ENCODE data around the gene PGBD5. TPM values are rescaled to one million over a fixed set of nuclear protein-coding genes. Genes with fewer than 3 reads are reported as not detected.

The PGBD5 gene
- total RNA-seq, 1 donor, result not detected

DNA sequence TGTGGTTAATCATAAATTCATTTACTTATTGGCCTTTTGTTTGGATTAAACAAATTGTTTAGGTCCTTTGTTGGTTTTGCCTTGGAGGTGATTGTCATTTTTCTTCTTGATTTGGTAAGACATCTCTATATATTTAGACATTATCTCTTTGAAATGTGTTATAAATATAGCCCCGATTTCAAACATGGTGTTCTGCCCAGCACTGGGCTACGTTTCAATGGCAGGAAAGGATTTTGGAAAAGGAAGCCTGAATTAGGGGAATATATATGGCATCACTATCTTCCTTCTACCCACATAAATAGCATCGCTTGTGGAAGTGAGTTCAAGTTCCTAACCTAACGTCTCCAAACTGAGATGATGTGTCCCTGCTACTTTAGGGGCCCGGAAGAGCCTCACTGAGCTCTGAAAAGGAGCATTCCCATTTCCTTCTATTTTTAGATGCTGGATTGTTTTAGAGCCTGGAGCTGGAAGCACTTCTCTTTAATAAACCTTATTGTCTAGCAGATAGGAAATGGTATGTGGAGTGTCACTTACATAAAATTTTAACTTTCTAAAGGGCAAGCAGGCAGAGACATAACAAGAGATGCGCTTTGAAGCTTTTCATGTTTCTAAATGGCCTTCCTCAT, 39.4 kb downstream of the PGBD5 start:
- TF ChIP-seq, protein P1, sequence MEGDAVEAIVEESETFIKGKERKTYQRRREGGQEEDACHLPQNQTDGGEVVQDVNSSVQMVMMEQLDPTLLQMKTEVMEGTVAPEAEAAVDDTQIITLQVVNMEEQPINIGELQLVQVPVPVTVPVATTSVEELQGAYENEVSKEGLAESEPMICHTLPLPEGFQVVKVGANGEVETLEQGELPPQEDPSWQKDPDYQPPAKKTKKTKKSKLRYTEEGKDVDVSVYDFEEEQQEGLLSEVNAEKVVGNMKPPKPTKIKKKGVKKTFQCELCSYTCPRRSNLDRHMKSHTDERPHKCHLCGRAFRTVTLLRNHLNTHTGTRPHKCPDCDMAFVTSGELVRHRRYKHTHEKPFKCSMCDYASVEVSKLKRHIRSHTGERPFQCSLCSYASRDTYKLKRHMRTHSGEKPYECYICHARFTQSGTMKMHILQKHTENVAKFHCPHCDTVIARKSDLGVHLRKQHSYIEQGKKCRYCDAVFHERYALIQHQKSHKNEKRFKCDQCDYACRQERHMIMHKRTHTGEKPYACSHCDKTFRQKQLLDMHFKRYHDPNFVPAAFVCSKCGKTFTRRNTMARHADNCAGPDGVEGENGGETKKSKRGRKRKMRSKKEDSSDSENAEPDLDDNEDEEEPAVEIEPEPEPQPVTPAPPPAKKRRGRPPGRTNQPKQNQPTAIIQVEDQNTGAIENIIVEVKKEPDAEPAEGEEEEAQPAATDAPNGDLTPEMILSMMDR (IDR thresholded peaks at IDR 0.05; ENCODE audit: insufficient read depth, low read depth, low read length), result no peak
- no peak for DNase-seq (ENCODE audit: low read depth)

DNA sequence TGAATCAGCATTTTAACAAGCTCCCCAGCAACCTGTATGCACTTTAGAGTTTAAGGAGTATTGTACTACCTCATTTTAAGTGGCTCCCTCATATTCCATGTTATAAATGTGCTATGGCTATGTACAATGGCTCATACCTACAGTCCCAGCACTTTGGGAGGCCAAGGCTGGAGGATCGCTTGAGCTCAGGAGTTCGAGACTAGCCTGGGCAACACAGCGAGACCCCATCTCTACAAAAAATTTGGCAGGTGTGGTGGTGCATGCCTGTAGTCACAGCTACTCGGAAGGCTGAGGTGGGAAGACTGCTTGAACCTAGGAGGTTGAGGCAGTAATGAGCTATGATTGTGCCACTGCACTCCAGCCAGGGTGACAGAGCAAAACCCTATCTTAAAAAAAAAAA, 40.2 kb downstream of the PGBD5 start:
- TF ChIP-seq, protein P1 (IDR thresholded peaks at IDR 0.05; ENCODE audit: insufficient read depth, low read depth, low read length), result no peak
- H3K4me3 ChIP-seq (ENCODE audit: low read depth, low read length), result no peak overlapping the region
- DNase-seq (ENCODE audit: low read depth), result no peak

More for the DNA sequence above, 39.4 kb downstream of the PGBD5 start:
- no peak overlapping the region for H3K4me3 ChIP-seq (ENCODE audit: low read depth, low read length)

DNA sequence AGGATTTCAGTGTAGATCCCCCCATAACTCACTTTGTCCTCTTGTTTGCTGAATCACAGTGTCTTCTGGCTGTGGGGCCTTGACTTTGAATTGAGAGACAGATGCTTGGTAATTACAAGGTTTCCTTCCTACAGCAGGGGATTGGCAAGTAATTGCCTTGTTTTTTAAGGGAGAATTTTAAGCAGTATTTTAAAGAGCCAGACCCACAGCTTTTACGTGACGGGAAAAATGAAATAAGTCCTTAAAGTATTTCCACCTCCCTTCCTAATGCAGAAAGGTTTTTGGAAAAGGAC, 41.0 kb downstream of the PGBD5 start:
- DNase-seq (ENCODE audit: low read depth), result no peak
- TF ChIP-seq, protein P1 (IDR thresholded peaks at IDR 0.05; ENCODE audit: insufficient read depth, low read depth, low read length), result no peak
- H3K4me3 ChIP-seq (ENCODE audit: low read depth, low read length), result no peak overlapping the region

DNA sequence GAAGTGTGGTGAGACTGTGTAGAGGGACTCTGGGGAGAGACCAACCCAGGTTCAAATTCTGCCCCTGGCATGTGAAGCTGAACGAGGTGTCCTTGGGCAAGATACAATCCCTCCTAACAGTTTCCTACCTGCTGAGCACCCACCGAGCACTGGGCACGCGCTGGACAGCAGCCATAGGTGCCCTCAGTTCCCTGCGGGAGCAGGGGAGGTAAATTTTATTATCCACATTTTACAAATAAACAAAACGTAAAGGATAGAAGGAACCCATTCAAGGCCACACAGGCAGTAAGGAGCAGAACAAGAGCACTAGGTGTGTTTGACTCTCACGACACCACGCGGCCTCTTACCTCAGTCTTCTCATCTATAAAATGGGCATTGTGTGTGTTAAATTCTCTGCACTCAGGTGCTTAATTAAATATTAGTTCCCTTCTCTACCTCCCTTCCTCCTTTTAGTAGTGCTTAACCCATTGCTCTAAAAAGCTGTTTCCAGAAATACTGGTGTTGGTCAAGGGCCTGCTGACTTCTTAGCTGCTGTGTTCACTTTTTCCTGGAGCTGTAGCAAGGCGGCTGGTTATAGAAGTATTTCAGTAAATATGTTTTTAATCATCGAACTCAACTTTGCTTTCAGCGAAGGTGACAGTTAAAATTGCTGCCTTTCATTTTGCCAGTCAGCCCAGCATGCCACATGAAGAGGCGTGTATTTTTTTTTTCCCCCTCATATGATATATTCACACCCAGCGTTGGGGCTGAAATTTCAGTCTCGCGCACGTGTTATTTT, 41.6 kb downstream of the PGBD5 start:
- DNase-seq (ENCODE audit: low read depth), result no peak
- TF ChIP-seq, protein P1 (IDR thresholded peaks at IDR 0.05; ENCODE audit: insufficient read depth, low read depth, low read length), result no peak

DNA sequence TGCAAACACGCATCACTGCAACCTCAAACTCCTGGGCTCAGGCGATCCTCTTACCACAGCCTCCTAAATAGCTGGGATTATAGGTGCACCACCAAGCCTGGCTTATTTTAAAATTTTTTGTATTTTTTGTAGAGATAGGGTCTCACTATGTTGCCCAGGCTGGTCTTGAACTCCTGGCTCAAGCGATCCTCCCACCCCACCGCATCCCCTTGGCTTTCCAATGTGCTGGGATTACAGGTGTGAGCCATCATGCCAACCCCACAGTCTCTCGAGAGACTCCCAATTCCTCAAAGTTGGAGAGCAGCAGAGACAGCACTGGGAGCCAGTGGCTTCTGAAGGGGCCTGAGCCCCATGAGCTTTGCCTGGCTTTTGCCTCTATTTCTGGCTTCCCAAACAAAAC, 42.7 kb downstream of the PGBD5 start:
- TF ChIP-seq, protein P1 (IDR thresholded peaks at IDR 0.05; ENCODE audit: insufficient read depth, low read depth, low read length), result no peak
- H3K4me3 ChIP-seq (ENCODE audit: low read depth, low read length), result no peak overlapping the region
- DNase-seq (ENCODE audit: low read depth), result no peak

More for the DNA sequence above, 41.6 kb downstream of the PGBD5 start:
- H3K4me3 ChIP-seq (ENCODE audit: low read depth, low read length), result no peak overlapping the region

DNA sequence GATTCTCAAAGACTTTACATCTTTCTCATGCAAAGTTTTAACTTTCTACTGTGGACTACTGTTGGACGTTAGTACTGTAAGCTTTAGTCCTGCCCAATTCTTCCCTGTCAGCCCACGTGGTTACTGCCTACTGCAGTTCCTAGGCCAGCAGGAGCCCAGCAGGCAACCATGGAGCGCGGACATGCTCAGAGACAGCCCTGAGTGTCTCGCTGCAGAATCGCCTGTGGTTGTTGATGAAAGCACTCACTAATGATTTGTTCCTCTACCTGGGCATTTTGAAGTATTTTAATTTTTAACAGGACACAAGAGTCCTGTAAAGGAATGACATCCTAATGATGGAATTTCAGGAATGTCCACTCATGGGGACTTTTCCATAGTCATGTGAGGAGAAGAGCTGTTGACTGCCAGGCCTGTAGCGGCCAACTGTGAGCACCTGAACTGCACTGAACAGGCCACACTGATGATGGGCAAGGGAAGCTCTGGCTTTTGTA, 44.1 kb downstream of the PGBD5 start:
- no peak for DNase-seq (ENCODE audit: low read depth)
- H3K4me3 ChIP-seq (ENCODE audit: low read depth, low read length), result no peak overlapping the region
- TF ChIP-seq, protein P1 (IDR thresholded peaks at IDR 0.05; ENCODE audit: insufficient read depth, low read depth, low read length), result no peak

Measured in fibroblast of villous mesenchyme (primary cell).